ENCODE results near the gene C2orf66. TPM values are rescaled to one million over a fixed set of nuclear protein-coding genes. Genes with fewer than 3 reads are reported as not detected.

Gene C2orf66
- total RNA-seq, 1 donor from 2014 or later: not detected

- no peak for DNase-seq (ENCODE audit: low read depth in 2 of 2)
Measured at GRCh38 chr2:196767101-196767500, 42.1 kb downstream of the C2orf66 start.

GRCh38 chr2:196759378-196759706 lies 49.8 kb downstream of the C2orf66 start:
- DNase-seq (ENCODE audit: low read depth in 2 of 2): no peak

GRCh38 chr2:196758474-196759377 lies 50.4 kb downstream of the C2orf66 start:
- DNase-seq (ENCODE audit: low read depth in 2 of 2): peak; percentile 35 to 55

Other genes starting within 250 kb of the C2orf66 start
- 52.2 and 54.9 TPM in 2 replicates for gene HECW2, start 215.8 kb downstream of the C2orf66 start, total RNA-seq
- gene CCDC150, start 169.6 kb downstream of the C2orf66 start, total RNA-seq: 3.9 and 6.2 TPM in 2 replicates
- gene GTF3C3, start 9.7 kb downstream of the C2orf66 start, total RNA-seq: 37.3 and 38.6 TPM in 2 replicates
- 2.8 and 4.1 TPM in 2 replicates for gene PGAP1, start 117.4 kb upstream of the C2orf66 start, total RNA-seq

Measured in lung microvascular endothelial cell (primary cell).